CD14-positive monocyte (primary cell): ENCODE measurements around the gene CCDC181. TPM values are rescaled to one million over a fixed set of nuclear protein-coding genes. Genes with fewer than 3 reads are reported as not detected.
A peak's percentile ranks its signal among the peaks of the same experiment; 100 is the strongest.

Experiments
- DNase-seq, 3 donors: peaks; one replicate each; pipeline ENCODE4 v3.0.0-alpha.2; 2011 to 2022
- H2AFZ ChIP-seq: 2 replicates; pipeline ENCODE4 v1.6.0; 2012; ENCODE audit warnings: mild to moderate bottlenecking, low read depth, low read length, inconsistent platforms; ENCODE audit not compliant: insufficient read depth, poor library complexity, severe bottlenecking
- H3K27ac ChIP-seq, 2 donors: 1 replicate in 1 of 2; 2 replicates in 1 of 2; pipeline ENCODE4 v1.5.1; 2012 to 2013; ENCODE audit warnings: low read length in 2 of 2, control low read depth in 1 of 2, inconsistent platforms in 1 of 2, low read depth in 1 of 2, mild to moderate bottlenecking in 1 of 2
- H3K27me3 ChIP-seq, 2 donors: one replicate each; pipeline versions ENCODE4 v1.6.0 to v1.6.1; 2011 to 2013; ENCODE audit warnings: low read length in 2 of 2; ENCODE audit not compliant: control insufficient read depth in 2 of 2, insufficient read depth in 2 of 2
- H3K36me3 ChIP-seq, 2 donors: replicated peaks in 1 of 2; 1 replicate in 1 of 2; 2 replicates in 1 of 2; pipeline versions ENCODE4 v1.5.1 to v1.6.1; 2012 to 2013; ENCODE audit warnings: low read length in 2 of 2, control low read depth in 1 of 2, inconsistent platforms in 1 of 2, mild to moderate bottlenecking in 1 of 2; ENCODE audit not compliant: insufficient read depth in 2 of 2, control insufficient read depth in 1 of 2
- H3K4me1 ChIP-seq, 2 donors: 1 replicate in 1 of 2; 2 replicates in 1 of 2; pipeline versions ENCODE4 v1.5.1 to v1.6.1; 2012 to 2013; ENCODE audit warnings: low read length in 2 of 2, control low read depth in 1 of 2, inconsistent platforms in 1 of 2, mild to moderate bottlenecking in 1 of 2, moderate library complexity in 1 of 2; ENCODE audit not compliant: insufficient read depth in 2 of 2, control insufficient read depth in 1 of 2
- H3K4me2 ChIP-seq: replicated peaks from 2 replicates; pipeline ENCODE3; 2012; ENCODE audit warnings: low read length, moderate library complexity, mild to moderate bottlenecking; ENCODE audit not compliant: poor library complexity, severe bottlenecking; ENCODE audit errors: extremely low read depth
- H3K4me3 ChIP-seq, 3 experiments: fragments of 200-600 bp in 1 of 3; sonication (generic) in 1 of 3; replicated peaks in 1 of 3; 1 replicate in 2 of 3; 2 replicates in 1 of 3; pipeline ENCODE4 v1.5.1; 2011 to 2013; ENCODE audit warnings: low read length in 3 of 3, mild to moderate bottlenecking in 3 of 3, control low read depth in 2 of 3, low read depth in 2 of 3, inconsistent platforms in 1 of 3, moderate library complexity in 1 of 3
- H3K79me2 ChIP-seq: 2 replicates; pipeline ENCODE4 v1.6.0; 2012; ENCODE audit warnings: mild to moderate bottlenecking, control low read depth, inconsistent platforms, low read length, moderate library complexity; ENCODE audit not compliant: insufficient read depth
- H3K9ac ChIP-seq: 2 replicates; pipeline ENCODE4 v1.6.0; 2017; ENCODE audit warnings: low read length, mild to moderate bottlenecking; ENCODE audit not compliant: insufficient read depth, poor library complexity, severe bottlenecking
- H3K9me3 ChIP-seq, 2 donors: replicated peaks in 1 of 2; 1 replicate in 1 of 2; 2 replicates in 1 of 2; pipeline versions ENCODE4 v1.5.1 to v1.6.1; 2012 to 2013; ENCODE audit warnings: low read length in 2 of 2, control low read depth in 1 of 2; ENCODE audit not compliant: control insufficient read depth in 1 of 2, insufficient read depth in 1 of 2
- H4K20me1 ChIP-seq: 2 replicates; pipeline ENCODE4 v1.6.0; 2012; ENCODE audit warnings: mild to moderate bottlenecking, low read length, control low read depth, moderate library complexity; ENCODE audit not compliant: insufficient read depth
- H3K27ac Mint-ChIP-seq, 7 donors: one replicate each; pipeline ENCODE4 v1.8.0; 2020; ENCODE audit warnings: mild to moderate bottlenecking in 7 of 7, mixed read lengths in 7 of 7, moderate library complexity in 6 of 7, inconsistent platforms in 2 of 7
- H3K27me3 Mint-ChIP-seq, 3 donors: one replicate each; pipeline ENCODE4 v1.8.0; 2021 to 2022; ENCODE audit warnings: low read depth in 3 of 3, mild to moderate bottlenecking in 3 of 3, mixed read lengths in 3 of 3, moderate library complexity in 3 of 3, inconsistent platforms in 1 of 3
- H3K36me3 Mint-ChIP-seq, 2 donors: one replicate each; pipeline ENCODE4 v1.8.0; 2020; ENCODE audit warnings: mixed read lengths in 2 of 2, inconsistent platforms in 1 of 2, mild to moderate bottlenecking in 1 of 2
- H3K4me1 Mint-ChIP-seq: one replicate; pipeline ENCODE4 v1.8.0; 2020; ENCODE audit warnings: mild to moderate bottlenecking, mixed read lengths
- H3K4me3 Mint-ChIP-seq, 2 donors: one replicate each; pipeline ENCODE4 v1.8.0; 2020; ENCODE audit warnings: mild to moderate bottlenecking in 2 of 2, mixed read lengths in 2 of 2, moderate library complexity in 1 of 2
- H3K9me3 Mint-ChIP-seq, 7 donors: one replicate each; pipeline ENCODE4 v1.8.0; 2020 to 2022; ENCODE audit warnings: mixed read lengths in 7 of 7, mild to moderate bottlenecking in 6 of 7, moderate library complexity in 6 of 7, inconsistent platforms in 2 of 7
- whole genome bisulfite sequencing: methylation state at CpG from one replicate; pipeline ENCODE4 v1.1.5; 2013; ENCODE audit warnings: missing lambda C conversion rate; ENCODE audit not compliant: insufficient coverage; 5-methylcytosine and 5-hydroxymethylcytosine counted together
- intact Hi-C, 2 donors: fragments of 100-400 bp; cut with micrococcal nuclease; formaldehyde crosslinking; loops; one replicate each; pipeline versions ENCODE4 v1.15.0 to v1.15.1; 2023
- polyA plus RNA-seq, 3 donors: library from polyadenylated mRNA; depleted of rRNA in 1 of 3; unstranded in 2 of 3; stranded (reverse) in 1 of 3; fragments of 300-500 nt in 2 of 3; fragments of >200 nt in 1 of 3; fragmentation: Illumina TruSeq in 2 of 3; gene quantifications; 1 replicate in 2 of 3; 2 replicates in 1 of 3; pipeline ENCODE4 v1.2.3, GENCODE V29; 2012 to 2021
- TF ChIP-seq, protein P1 (sequence below): fragments of 200-600 bp; IDR thresholded peaks from one replicate; pipeline ENCODE4 v1.8.0; 2022; ENCODE audit warnings: antibody characterized with exemption, mild to moderate bottlenecking

Gene CCDC181
- polyA plus RNA-seq, 3 donors: not detected

DNA sequence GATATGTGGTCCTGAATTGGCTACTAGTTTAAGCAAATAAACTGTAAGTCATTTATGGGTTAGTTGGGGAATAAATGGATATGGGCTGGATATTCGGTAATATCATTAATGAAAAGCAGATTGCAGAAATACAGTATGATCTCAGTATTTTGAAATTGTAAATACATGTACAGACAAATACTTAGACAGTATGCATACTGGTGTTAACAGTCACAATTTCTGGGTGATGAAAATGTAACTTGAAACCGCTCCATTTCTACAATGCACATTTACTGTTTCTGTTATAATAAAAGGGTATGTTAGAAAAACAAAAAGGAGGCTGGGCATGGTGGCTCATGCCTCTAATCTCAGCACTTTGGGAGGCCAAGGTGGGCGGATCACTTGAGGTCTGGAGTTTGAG is 31.3 kb downstream of the CCDC181 start:
- Histone ChIP-seq H2AFZ (no peak overlapping the region), H3K4me2 (no peak overlapping the region), H3K27ac (no peak overlapping the region), H4K20me1 (no peaks in the 10 kb centered on the region), H3K36me3 (peaks cover 20 to 37% of the 10 kb centered on the region in 2 donors), H3K4me3 (no peak overlapping the region), H3K9ac (no peak overlapping the region), H3K4me1 (peaks cover 3 to 9% of the 10 kb centered on the region in 2 donors), H3K27me3 (no peaks in the 10 kb centered on the region), H3K79me2 (no peaks in the 10 kb centered on the region), H3K9me3 (peaks cover 0 to 5% of the 10 kb centered on the region in 2 donors)
- TF ChIP-seq, protein P1, sequence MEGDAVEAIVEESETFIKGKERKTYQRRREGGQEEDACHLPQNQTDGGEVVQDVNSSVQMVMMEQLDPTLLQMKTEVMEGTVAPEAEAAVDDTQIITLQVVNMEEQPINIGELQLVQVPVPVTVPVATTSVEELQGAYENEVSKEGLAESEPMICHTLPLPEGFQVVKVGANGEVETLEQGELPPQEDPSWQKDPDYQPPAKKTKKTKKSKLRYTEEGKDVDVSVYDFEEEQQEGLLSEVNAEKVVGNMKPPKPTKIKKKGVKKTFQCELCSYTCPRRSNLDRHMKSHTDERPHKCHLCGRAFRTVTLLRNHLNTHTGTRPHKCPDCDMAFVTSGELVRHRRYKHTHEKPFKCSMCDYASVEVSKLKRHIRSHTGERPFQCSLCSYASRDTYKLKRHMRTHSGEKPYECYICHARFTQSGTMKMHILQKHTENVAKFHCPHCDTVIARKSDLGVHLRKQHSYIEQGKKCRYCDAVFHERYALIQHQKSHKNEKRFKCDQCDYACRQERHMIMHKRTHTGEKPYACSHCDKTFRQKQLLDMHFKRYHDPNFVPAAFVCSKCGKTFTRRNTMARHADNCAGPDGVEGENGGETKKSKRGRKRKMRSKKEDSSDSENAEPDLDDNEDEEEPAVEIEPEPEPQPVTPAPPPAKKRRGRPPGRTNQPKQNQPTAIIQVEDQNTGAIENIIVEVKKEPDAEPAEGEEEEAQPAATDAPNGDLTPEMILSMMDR: no peak
- intact Hi-C loops: no loop called here
- Mint-ChIP-seq H3K4me3 (no peak overlapping the region), H3K9me3 (peaks cover 1 to 12% (median 7%) of the 10 kb centered on the region in 7 donors), H3K4me1 (peaks cover 6% of the 10 kb centered on the region), H3K27ac (peak overlapping the region in 3 of 7 donors; percentile 15 to 63 (median 22)), H3K36me3 (peaks cover 41 to 42% of the 10 kb centered on the region in 2 donors), H3K27me3 (peaks cover 0 to 2% (median 0%) of the 10 kb centered on the region in 3 donors)
- no CpG with 5 or more reads among the region's 3 CpGs for WGBS
- no peak for DNase-seq

DNA sequence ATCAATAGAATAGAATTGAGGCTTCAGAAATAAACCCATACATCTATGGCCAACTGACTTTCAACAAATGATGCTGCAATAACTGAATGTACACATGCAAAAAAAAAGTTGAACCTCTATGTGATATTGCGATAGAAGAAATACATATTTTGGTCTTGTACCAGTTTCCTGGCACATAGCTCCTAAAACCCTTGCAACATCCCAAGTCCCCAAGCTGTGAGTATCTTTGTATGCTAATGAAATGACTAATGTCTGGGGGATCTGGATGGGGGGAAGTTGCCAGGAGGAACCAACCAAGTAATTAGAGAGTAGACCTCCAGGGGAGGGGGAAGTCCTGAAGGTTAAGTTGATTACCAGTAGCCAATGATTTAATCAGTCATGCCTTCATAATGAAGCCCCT is 34.9 kb downstream of the CCDC181 start:
- intact Hi-C loops: no loop called here
- Mint-ChIP-seq H3K4me1 (peaks cover 6% of the 10 kb centered on the region), H3K27me3 (peaks cover 0 to 2% (median 0%) of the 10 kb centered on the region in 3 donors), H3K36me3 (peaks cover 54 to 75% of the 10 kb centered on the region in 2 donors), H3K9me3 (peaks cover 0 to 2% (median 0%) of the 10 kb centered on the region in 7 donors), H3K4me3 (no peak overlapping the region), H3K27ac (peak overlapping the region in 4 of 7 donors; percentile 7 to 52 (median 47))
- WGBS: no CpG with 5 or more reads among the region's 1 CpG
- Histone ChIP-seq H3K4me2 (no peak overlapping the region), H3K27me3 (no peaks in the 10 kb centered on the region), H3K79me2 (no peaks in the 10 kb centered on the region), H2AFZ (no peak overlapping the region), H3K9me3 (no peaks in the 10 kb centered on the region), H3K9ac (no peak overlapping the region), H3K36me3 (peaks cover 47 to 70% of the 10 kb centered on the region in 2 donors), H3K4me1 (peaks cover 3 to 9% of the 10 kb centered on the region in 2 donors), H4K20me1 (no peaks in the 10 kb centered on the region), H3K27ac (peak overlapping the region in 1 of 2 donors; percentile 12), H3K4me3 (no peak overlapping the region)
- TF ChIP-seq, protein P1: no peak
- DNase-seq: peak; percentile 7 to 62 (median 24)
